Panc1 (cell line): Measurements from ENCODE around the gene NSD1.

Source experiments
- POLR2AphosphoS5 ChIP-seq: IDR thresholded peaks from 2 replicates; pipeline ENCODE4 v1.6.1; 2012; ENCODE audit warnings: mild to moderate bottlenecking, low read depth, low read length, moderate library complexity
- TF ChIP-seq, protein P1 (sequence below): fragments of 450-650 bp; IDR thresholded peaks from 2 replicates; pipeline ENCODE4 v1.5.1; 2017; ENCODE audit warnings: mild to moderate bottlenecking
- TF ChIP-seq, protein P2 (sequence below), 2 experiments: IDR thresholded peaks; 2 replicates each; pipeline ENCODE4 v1.6.1; 2011 to 2012; ENCODE audit warnings: low read depth in 2 of 2, control low read depth in 1 of 2, low read length in 1 of 2, mild to moderate bottlenecking in 1 of 2, moderate library complexity in 1 of 2; ENCODE audit not compliant: insufficient read depth in 1 of 2

- TF ChIP-seq POLR2AphosphoS5 = no peak
- TF ChIP-seq, protein P1, sequence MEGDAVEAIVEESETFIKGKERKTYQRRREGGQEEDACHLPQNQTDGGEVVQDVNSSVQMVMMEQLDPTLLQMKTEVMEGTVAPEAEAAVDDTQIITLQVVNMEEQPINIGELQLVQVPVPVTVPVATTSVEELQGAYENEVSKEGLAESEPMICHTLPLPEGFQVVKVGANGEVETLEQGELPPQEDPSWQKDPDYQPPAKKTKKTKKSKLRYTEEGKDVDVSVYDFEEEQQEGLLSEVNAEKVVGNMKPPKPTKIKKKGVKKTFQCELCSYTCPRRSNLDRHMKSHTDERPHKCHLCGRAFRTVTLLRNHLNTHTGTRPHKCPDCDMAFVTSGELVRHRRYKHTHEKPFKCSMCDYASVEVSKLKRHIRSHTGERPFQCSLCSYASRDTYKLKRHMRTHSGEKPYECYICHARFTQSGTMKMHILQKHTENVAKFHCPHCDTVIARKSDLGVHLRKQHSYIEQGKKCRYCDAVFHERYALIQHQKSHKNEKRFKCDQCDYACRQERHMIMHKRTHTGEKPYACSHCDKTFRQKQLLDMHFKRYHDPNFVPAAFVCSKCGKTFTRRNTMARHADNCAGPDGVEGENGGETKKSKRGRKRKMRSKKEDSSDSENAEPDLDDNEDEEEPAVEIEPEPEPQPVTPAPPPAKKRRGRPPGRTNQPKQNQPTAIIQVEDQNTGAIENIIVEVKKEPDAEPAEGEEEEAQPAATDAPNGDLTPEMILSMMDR = no peak
- TF ChIP-seq, protein P2, sequence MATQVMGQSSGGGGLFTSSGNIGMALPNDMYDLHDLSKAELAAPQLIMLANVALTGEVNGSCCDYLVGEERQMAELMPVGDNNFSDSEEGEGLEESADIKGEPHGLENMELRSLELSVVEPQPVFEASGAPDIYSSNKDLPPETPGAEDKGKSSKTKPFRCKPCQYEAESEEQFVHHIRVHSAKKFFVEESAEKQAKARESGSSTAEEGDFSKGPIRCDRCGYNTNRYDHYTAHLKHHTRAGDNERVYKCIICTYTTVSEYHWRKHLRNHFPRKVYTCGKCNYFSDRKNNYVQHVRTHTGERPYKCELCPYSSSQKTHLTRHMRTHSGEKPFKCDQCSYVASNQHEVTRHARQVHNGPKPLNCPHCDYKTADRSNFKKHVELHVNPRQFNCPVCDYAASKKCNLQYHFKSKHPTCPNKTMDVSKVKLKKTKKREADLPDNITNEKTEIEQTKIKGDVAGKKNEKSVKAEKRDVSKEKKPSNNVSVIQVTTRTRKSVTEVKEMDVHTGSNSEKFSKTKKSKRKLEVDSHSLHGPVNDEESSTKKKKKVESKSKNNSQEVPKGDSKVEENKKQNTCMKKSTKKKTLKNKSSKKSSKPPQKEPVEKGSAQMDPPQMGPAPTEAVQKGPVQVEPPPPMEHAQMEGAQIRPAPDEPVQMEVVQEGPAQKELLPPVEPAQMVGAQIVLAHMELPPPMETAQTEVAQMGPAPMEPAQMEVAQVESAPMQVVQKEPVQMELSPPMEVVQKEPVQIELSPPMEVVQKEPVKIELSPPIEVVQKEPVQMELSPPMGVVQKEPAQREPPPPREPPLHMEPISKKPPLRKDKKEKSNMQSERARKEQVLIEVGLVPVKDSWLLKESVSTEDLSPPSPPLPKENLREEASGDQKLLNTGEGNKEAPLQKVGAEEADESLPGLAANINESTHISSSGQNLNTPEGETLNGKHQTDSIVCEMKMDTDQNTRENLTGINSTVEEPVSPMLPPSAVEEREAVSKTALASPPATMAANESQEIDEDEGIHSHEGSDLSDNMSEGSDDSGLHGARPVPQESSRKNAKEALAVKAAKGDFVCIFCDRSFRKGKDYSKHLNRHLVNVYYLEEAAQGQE (IDR thresholded peaks at IDR 0.05; ENCODE audit: insufficient read depth in 1 of 2, low read depth in 2 of 2, low read length in 1 of 2) = no peak
Measured at GRCh38 chr5:177162379-177162778, 28.8 kb downstream of the NSD1 start.
